PC-3 (cell line): ENCODE results near the gene RAMP1. TPM values are rescaled to one million over a fixed set of nuclear protein-coding genes. Genes with fewer than 3 reads are reported as not detected.
A peak's percentile ranks its signal among the peaks of the same experiment; 100 is the strongest.

Source experiments
- ATAC-seq: fragments of 200-7000 bp; cut with Tn5 transposase; 2 replicates; pipeline ENCODE4 v1.9.1; 2020; ENCODE audit warnings: mild to moderate bottlenecking, moderate library complexity
- BruUV-seq: library from RNA; stranded (reverse); fragments of 400-500 nt; replicated peaks from 2 replicates; lab custom pipeline; 2021; lab: Mats Ljungman, UMichigan
- CTCF ChIA-PET: fragments of 300-600 bp; sonication (Branson Sonifier 250); formaldehyde crosslinking; loops from one replicate; lab custom pipeline; 2022; ENCODE audit warnings: antibody characterized with exemption; lab: Charles Lee
- POLR2A ChIA-PET: fragments of 300-600 bp; sonication (Branson Sonifier 250); formaldehyde crosslinking; loops from one replicate; lab custom pipeline; 2022; ENCODE audit warnings: antibody characterized with exemption; ENCODE audit not compliant: unreplicated experiment; lab: Charles Lee
- DNase-seq: peaks from one replicate; pipeline ENCODE4 v3.0.0-alpha.2; 2015
- H2AFZ ChIP-seq: fragments of 300-600 bp; sonication (generic); 2 replicates; pipeline ENCODE4 v1.6.0; 2016; ENCODE audit warnings: antibody characterized with exemption, low read length
- H3F3A ChIP-seq: fragments of 300-600 bp; sonication (generic); one replicate; pipeline ENCODE4 v1.6.0; 2017; ENCODE audit warnings: antibody characterized with exemption, low read length, control low read depth, mild to moderate bottlenecking; ENCODE audit not compliant: unreplicated experiment
- H3K27ac ChIP-seq: fragments of 300-600 bp; sonication (generic); 2 replicates; pipeline ENCODE4 v1.5.1; 2016; ENCODE audit warnings: mild to moderate bottlenecking, low read length
- H3K27me3 ChIP-seq: fragments of 300-600 bp; sonication (generic); 2 replicates; pipeline ENCODE4 v1.6.1; 2016; ENCODE audit warnings: low read length, mixed read lengths
- H3K36me3 ChIP-seq: fragments of 300-600 bp; sonication (generic); 2 replicates; pipeline ENCODE4 v1.6.1; 2016; ENCODE audit warnings: low read depth, mixed run types, low read length, mixed read lengths
- H3K4me1 ChIP-seq: fragments of 300-600 bp; sonication (generic); 2 replicates; pipeline ENCODE4 v1.5.1; 2016; ENCODE audit warnings: low read length; ENCODE audit not compliant: insufficient read depth
- H3K4me2 ChIP-seq: fragments of 300-600 bp; sonication (generic); 2 replicates; pipeline ENCODE4 v1.6.0; 2016; ENCODE audit warnings: low read length
- H3K4me3 ChIP-seq: fragments of 300-600 bp; sonication (generic); 2 replicates; pipeline ENCODE4 v1.5.1; 2016; ENCODE audit warnings: mild to moderate bottlenecking, low read length, mixed read lengths
- H3K79me2 ChIP-seq: fragments of 300-600 bp; sonication (generic); 2 replicates; pipeline ENCODE4 v1.6.1; 2017; ENCODE audit warnings: low read length, mixed read lengths
- H3K9ac ChIP-seq: fragments of 300-600 bp; sonication (generic); 2 replicates; pipeline ENCODE4 v1.6.0; 2016; ENCODE audit warnings: mild to moderate bottlenecking, low read length
- H3K9me2 ChIP-seq: fragments of 300-600 bp; sonication (generic); replicated peaks from 2 replicates; pipeline ENCODE4 v1.6.1; 2016; ENCODE audit warnings: mixed run types, low read length, mixed read lengths
- H3K9me3 ChIP-seq: fragments of 300-600 bp; sonication (generic); 2 replicates; pipeline ENCODE4 v1.6.1; 2016; ENCODE audit warnings: low read length, mixed read lengths
- H4K20me1 ChIP-seq: fragments of 300-600 bp; sonication (generic); 2 replicates; pipeline ENCODE4 v1.6.1; 2016; ENCODE audit warnings: low read length, mixed read lengths
- CTCF ChIP-seq: fragments of 300-600 bp; sonication (generic); conservative IDR thresholded peaks from 2 replicates; pipeline ENCODE4 v1.5.1; 2017; ENCODE audit warnings: antibody characterized with exemption, low read depth, mild to moderate bottlenecking, low read length
- EZH2 ChIP-seq: fragments of 300-600 bp; sonication (generic); IDR thresholded peaks from one replicate; pipeline ENCODE4 v1.6.1; 2017; ENCODE audit warnings: antibody characterized with exemption, mild to moderate bottlenecking, low read length; ENCODE audit not compliant: unreplicated experiment
- EZH2phosphoT487 ChIP-seq: fragments of 300-600 bp; sonication (generic); IDR thresholded peaks from 2 replicates; pipeline ENCODE4 v1.6.1; 2018; ENCODE audit warnings: mild to moderate bottlenecking, antibody characterized with exemption, low read length, borderline replicate concordance
- intact Hi-C: fragments of 100-400 bp; cut with micrococcal nuclease; formaldehyde crosslinking; loops from 2 replicates; pipeline ENCODE4 v1.9.0; 2023
- total RNA-seq: library from RNA; depleted of rRNA; stranded (reverse); fragments of >200 nt; gene quantifications from 2 replicates; pipeline ENCODE4 v1.2.3, GENCODE V29; 2014

The RAMP1 gene
- total RNA-seq, 1 experiment from 2014 or later = 210 TPM

- CTCF ChIA-PET = no interaction called here
- BruUV-seq = no TSS peak
- no peaks in the 10 kb centered on the region for H3K4me1 ChIP-seq
- TF ChIP-seq EZH2phosphoT487 (no peak), CTCF (no peak), EZH2 (no peak)
- H3K4me2 ChIP-seq = no peak overlapping the region
- H3F3A ChIP-seq = no peaks in the 10 kb centered on the region
- H3K27ac ChIP-seq = no peak overlapping the region
- H2AFZ ChIP-seq = no peak overlapping the region
- no peak overlapping the region for H3K9ac ChIP-seq
- H4K20me1 ChIP-seq = no peaks in the 10 kb centered on the region
- H3K79me2 ChIP-seq = no peaks in the 10 kb centered on the region
- peaks cover 2% of the 10 kb centered on the region; the same call in 1 of the 2 replicates for H3K36me3 ChIP-seq
- intact Hi-C loops = no loop called here
- DNase-seq (no peak), ATAC-seq (no peak)
- no peaks in the 10 kb centered on the region for H3K9me3 ChIP-seq
- no peaks in the 10 kb centered on the region for H3K27me3 ChIP-seq
- POLR2A ChIA-PET = no interaction called here
- H3K9me2 ChIP-seq = no peaks in the 10 kb centered on the region
- H3K4me3 ChIP-seq = no peak overlapping the region
These were observed 37.1 kb downstream of the RAMP1 start for GRCh38 chr2:237896507-237896892.

DNA sequence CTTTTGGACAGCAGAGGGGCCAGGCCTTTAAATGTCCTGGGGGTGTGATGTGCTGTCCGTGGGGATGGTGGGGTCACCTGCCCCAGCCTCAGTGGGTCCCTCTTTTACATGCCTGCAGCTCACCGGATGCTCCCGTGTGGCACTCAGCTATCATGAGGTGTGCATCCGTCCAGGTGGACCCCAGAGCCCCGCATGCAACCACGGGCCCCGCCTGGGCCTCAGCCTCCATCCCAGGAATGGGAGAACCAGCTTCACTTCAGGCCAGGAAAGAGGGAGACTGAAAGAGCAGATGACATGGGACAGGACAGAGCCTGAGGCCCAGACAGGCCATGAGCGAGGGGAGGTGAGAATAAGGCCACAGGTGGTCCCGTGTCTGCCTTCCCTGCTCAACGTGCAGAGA lies 37.5 kb downstream of the RAMP1 start:
- Histone ChIP-seq H3K9ac (no peak overlapping the region), H3K9me2 (no peaks in the 10 kb centered on the region), H3K4me2 (no peak overlapping the region), H3K27ac (no peak overlapping the region), H3K27me3 (no peaks in the 10 kb centered on the region), H3K9me3 (no peaks in the 10 kb centered on the region), H2AFZ (no peak overlapping the region), H3F3A (no peaks in the 10 kb centered on the region), H3K79me2 (no peaks in the 10 kb centered on the region), H3K36me3 (peaks cover 2% of the 10 kb centered on the region; the same call in 1 of the 2 replicates), H4K20me1 (no peaks in the 10 kb centered on the region), H3K4me3 (no peak overlapping the region), H3K4me1 (no peaks in the 10 kb centered on the region)
- no TSS peak for BruUV-seq
- ChIA-PET POLR2A (no interaction called here), CTCF (no interaction called here)
- intact Hi-C loops = no loop called here
- TF ChIP-seq CTCF (no peak), EZH2 (no peak), EZH2phosphoT487 (no peak)
- no peak for ATAC-seq
- DNase-seq = no peak

- intact Hi-C loops = no loop called here
- no peaks in the 10 kb centered on the region for H3F3A ChIP-seq
- TF ChIP-seq EZH2phosphoT487 (no peak), EZH2 (no peak), CTCF (no peak)
- H2AFZ ChIP-seq = no peak overlapping the region
- H3K9me2 ChIP-seq = no peaks in the 10 kb centered on the region
- H3K9ac ChIP-seq = no peak overlapping the region
- no TSS peak for BruUV-seq
- no peaks in the 10 kb centered on the region for H4K20me1 ChIP-seq
- no peak overlapping the region for H3K4me3 ChIP-seq
- no peaks in the 10 kb centered on the region for H3K79me2 ChIP-seq
- H3K4me1 ChIP-seq = no peaks in the 10 kb centered on the region
- H3K9me3 ChIP-seq = no peaks in the 10 kb centered on the region
- ATAC-seq (peak; percentile 23; the same call in 1 of the 2 replicates), DNase-seq (no peak)
- POLR2A ChIA-PET = no interaction called here
- H3K36me3 ChIP-seq = peaks cover 2% of the 10 kb centered on the region; the same call in 1 of the 2 replicates
- CTCF ChIA-PET = interaction anchor here (0.6 kb wide), 1 partner anchor 190 kb away, joined by 3 read pairs; no protein-coding TSS in a partner anchor
- H3K4me2 ChIP-seq = no peak overlapping the region
- no peaks in the 10 kb centered on the region for H3K27me3 ChIP-seq
- no peak overlapping the region for H3K27ac ChIP-seq
These were observed 38.6 kb downstream of the RAMP1 start for GRCh38 chr2:237898057-237898414.
